Effector memory CD4-positive, alpha-beta T cell (primary cell): ENCODE results near the gene TMEM87B.
A peak's percentile ranks its signal among the peaks of the same experiment; 100 is the strongest.

ENCODE experiments used
- DNase-seq, 3 donors: peaks; one replicate each; pipeline ENCODE4 v3.0.0-alpha.2; 2020
- H3K27ac ChIP-seq: 2 replicates; pipeline ENCODE4 v1.7.0; 2013; ENCODE audit warnings: mild to moderate bottlenecking, low read length, moderate library complexity; ENCODE audit not compliant: insufficient read depth, poor library complexity, severe bottlenecking
- H3K27me3 ChIP-seq: replicated peaks from 2 replicates; pipeline ENCODE4 v1.7.0; 2013; ENCODE audit warnings: mild to moderate bottlenecking, low read length; ENCODE audit not compliant: insufficient read depth, control insufficient read depth, poor library complexity, severe bottlenecking
- H3K36me3 ChIP-seq: 2 replicates; pipeline ENCODE4 v1.7.0; 2013; ENCODE audit warnings: mild to moderate bottlenecking, low read length, moderate library complexity; ENCODE audit not compliant: control insufficient read depth, insufficient read depth
- H3K4me1 ChIP-seq: 2 replicates; pipeline ENCODE4 v1.7.0; 2013; ENCODE audit warnings: low read length, mild to moderate bottlenecking; ENCODE audit not compliant: control insufficient read depth, insufficient read depth, poor library complexity, severe bottlenecking
- H3K4me3 ChIP-seq: 2 replicates; pipeline ENCODE4 v1.7.0; 2013; ENCODE audit warnings: low read length, low read depth, mild to moderate bottlenecking; ENCODE audit not compliant: insufficient read depth, poor library complexity, severe bottlenecking
- H3K9me3 ChIP-seq: 2 replicates; pipeline ENCODE4 v1.7.0; 2013; ENCODE audit warnings: mild to moderate bottlenecking, low read length, moderate library complexity; ENCODE audit not compliant: control insufficient read depth

Gene TMEM87B

DNA sequence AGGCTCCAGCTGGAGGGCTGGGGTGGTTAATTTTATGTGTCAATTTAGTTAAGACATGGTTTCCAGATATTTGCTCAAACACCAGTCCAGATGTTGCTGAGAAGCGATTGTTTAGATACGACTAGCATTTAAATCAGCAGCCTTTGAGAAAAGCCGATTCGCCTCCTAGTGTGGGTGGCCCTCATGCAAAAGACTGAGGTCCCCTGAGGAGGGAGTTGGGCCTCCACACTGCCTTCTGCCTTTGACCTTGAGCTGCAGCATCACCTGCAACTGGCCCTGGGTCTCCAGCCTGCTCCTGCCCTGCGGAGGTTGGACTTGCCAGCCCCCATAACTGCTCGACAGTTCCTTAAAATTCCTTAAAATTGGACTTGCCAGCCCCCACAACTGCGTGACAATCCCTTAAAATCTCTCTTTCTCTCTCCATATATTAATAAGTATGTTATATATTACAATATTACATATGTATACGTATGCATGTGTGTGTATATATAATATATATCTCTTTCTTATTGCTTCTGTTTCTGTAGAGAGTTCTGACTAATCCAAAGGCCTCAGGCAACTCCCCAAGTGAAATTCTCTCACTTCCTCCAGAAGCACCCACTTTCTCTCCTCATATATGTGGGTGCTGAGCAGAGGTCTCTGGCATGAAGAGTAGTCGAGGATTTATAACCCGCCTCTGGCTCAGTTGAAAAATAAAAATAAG, 97.6 kb downstream of the TMEM87B start:
- Histone ChIP-seq H3K27ac (no peak overlapping the region), H3K36me3 (no peaks in the 10 kb centered on the region), H3K4me1 (peaks cover 23% of the 10 kb centered on the region), H3K4me3 (no peak overlapping the region), H3K9me3 (no peaks in the 10 kb centered on the region), H3K27me3 (no peaks in the 10 kb centered on the region)
- no peak for DNase-seq

DNA sequence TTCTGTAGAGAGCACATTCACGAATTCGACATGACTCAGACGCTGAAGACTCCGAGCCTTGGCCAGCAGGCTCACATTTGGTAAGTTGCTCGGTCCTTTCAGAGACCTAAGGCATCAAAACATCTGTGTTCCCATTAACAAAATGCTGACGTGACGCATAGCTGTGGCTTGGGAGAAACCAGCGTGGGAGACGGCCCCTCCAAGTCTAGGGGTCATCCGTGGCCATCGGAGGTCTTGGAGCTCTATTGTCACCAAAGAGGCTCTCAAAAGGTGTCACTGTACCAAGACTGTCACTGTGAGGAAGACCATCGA, 98.1 kb downstream of the TMEM87B start:
- H3K4me3 ChIP-seq: no peak overlapping the region
- no peak overlapping the region for H3K27ac ChIP-seq
- H3K27me3 ChIP-seq: no peaks in the 10 kb centered on the region
- no peaks in the 10 kb centered on the region for H3K9me3 ChIP-seq
- no peak for DNase-seq
- no peaks in the 10 kb centered on the region for H3K36me3 ChIP-seq
- peaks cover 23% of the 10 kb centered on the region for H3K4me1 ChIP-seq

DNA sequence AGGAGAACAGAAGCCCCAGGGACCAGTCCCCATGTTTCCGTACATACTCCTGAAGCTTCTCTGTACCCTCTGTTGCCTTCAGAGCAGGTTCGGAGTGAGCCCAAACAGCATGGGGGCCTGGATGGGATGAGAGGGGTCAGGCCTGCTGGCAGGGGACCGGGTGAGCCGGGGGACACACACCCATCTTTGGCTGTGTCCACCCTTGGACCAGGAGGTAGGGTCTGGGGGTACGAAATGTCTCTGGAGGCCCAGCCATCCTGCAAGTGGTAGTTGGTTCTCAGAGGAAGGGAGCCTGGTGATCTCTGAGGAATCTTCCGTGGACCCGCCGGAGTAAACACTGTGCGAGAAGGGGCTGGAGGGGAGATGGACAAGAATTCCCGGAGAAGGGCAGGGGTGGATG, 98.4 kb downstream of the TMEM87B start:
- H3K9me3 ChIP-seq: no peaks in the 10 kb centered on the region
- H3K4me3 ChIP-seq: no peak overlapping the region
- DNase-seq: no peak
- no peak overlapping the region for H3K27ac ChIP-seq
- no peaks in the 10 kb centered on the region for H3K36me3 ChIP-seq
- peaks cover 23% of the 10 kb centered on the region for H3K4me1 ChIP-seq
- no peaks in the 10 kb centered on the region for H3K27me3 ChIP-seq

DNA sequence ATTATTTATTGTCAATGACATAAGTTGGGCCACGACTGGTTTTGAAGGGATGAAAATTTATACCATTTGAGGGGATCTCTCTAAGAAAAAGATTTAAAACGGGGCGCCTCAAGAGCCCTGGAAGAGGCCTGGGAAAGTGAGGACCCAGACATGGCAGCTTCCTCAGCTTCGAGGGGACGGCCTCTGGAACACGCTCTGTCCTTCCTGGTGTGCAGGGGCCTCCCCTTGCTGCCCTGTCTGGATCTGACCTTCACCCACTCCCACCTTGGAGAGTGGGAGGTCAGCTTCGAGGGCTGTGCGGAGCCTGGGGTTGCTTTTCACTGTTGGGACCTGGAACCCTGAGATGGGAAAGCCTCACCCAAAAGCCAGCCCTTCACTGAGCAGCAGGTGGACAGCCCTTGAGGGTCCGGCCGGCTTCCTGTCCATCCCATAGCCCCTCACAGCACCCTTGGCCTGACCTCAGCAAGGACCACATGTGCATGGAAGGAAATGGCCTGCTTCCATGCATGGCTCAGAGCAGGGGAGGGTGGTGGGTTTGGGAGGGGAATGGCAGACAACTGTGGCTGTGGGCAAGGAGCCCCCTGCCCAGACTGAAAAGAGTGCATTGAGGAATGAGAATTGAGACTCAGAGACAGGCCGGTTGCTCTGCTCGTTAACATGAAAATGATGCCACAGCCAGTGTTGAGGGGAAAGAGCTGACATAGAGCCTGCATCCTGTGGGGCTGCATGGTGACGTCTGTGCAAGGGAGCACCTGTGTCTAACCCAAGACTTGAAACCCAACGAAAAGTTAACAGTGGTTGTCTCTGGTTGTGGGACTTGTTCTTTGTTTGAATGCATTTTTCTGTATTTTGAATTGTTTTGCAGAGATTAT, 99.4 kb downstream of the TMEM87B start:
- H3K27me3 ChIP-seq: no peaks in the 10 kb centered on the region
- no peaks in the 10 kb centered on the region for H3K9me3 ChIP-seq
- DNase-seq: peak in 2 of 3 donors; percentile 5 to 18
- H3K4me1 ChIP-seq: peaks cover 23% of the 10 kb centered on the region
- no peak overlapping the region for H3K27ac ChIP-seq
- H3K4me3 ChIP-seq: no peak overlapping the region
- no peaks in the 10 kb centered on the region for H3K36me3 ChIP-seq

DNA sequence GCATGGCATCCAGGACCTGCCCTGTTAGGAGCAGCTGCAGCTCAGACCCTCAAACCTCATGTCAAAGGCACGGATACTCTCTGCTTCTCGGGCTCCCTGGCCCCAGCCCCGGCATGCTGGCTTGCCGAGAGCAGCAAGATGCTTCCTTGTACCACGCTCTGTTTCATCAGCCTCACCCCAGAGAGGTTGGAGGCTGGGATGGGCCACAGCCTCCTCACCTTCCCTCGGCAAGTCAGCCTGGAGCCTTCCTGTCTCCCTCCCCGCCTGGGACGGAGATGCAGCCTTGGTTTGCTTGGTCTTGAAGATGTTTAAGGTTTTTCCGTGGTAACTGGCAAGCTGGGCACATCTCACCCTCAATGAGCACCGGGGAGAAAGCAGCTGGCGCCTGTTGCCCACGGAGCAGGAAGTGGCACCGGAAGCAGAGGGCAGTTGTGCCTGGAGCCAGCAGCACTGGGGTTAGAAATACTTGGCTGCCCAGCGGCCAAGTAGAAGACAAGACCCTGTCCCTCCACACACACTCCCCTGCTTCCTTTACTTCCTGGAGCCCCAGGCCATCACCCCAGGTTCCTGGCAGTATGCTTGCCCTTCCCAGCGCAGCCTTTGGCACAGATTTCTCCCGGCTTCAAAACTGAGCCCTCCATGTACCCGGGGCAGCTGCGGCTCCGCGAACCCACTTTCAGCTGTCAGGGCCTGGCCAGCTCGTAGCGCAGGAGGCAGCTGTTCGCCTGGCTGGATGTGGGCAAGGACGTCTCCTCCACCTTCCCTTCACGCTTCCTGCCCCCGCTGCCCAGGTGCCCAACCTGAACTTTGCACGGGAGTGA, 100.5 kb downstream of the TMEM87B start:
- Histone ChIP-seq H3K27ac (peak overlapping the region; percentile 14), H3K27me3 (no peaks in the 10 kb centered on the region), H3K4me3 (peak overlapping the region; percentile 47), H3K9me3 (no peaks in the 10 kb centered on the region), H3K36me3 (no peaks in the 10 kb centered on the region), H3K4me1 (peaks cover 23% of the 10 kb centered on the region)
- DNase-seq: peak in 1 of 3 donors; percentile 24

DNA sequence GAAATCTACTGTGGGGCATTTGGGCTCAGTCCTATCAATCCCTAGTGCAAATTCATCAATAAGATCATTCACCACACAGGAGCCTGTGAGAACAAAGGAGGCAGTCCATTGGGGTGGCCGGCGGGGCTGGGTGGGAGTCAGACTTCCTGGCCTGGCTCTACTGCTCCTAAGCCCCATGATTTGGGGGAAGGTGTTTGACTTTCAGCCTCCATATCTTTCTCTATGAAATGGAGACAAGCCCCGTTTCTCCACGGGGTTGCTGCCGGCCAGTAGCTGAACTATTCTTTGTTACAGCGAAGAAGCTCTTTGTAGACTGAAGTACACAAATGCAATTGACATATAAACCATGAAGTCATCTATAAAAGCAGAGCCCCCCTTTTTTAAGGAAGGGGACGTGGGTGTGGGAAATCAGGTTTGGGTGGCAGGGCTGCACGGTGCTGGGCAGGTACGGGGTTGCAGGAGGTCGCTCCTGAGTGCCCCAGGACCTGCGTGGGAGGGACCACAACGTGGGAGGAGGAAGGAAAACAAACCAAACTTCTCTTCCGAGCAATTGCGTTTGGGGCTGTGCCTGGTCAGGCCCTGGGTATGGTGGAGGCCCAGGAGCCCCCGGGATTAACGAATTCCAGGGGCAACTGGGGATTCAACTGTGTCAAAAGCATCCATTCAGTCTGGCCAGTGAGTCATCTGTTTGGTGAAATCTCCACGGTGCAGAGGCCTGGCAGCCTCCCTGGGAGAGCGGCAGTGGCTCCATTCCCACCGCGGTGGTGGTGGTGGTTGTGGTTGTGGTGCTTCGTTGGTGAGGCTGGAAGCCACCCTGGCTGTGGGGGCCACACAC, 101.3 kb downstream of the TMEM87B start:
- Histone ChIP-seq H3K4me1 (peaks cover 23% of the 10 kb centered on the region), H3K27me3 (no peaks in the 10 kb centered on the region), H3K27ac (peak overlapping the region; percentile 14), H3K4me3 (peak overlapping the region; percentile 47), H3K36me3 (no peaks in the 10 kb centered on the region), H3K9me3 (no peaks in the 10 kb centered on the region)
- peak; percentile 14 to 26 (median 20) for DNase-seq

DNA sequence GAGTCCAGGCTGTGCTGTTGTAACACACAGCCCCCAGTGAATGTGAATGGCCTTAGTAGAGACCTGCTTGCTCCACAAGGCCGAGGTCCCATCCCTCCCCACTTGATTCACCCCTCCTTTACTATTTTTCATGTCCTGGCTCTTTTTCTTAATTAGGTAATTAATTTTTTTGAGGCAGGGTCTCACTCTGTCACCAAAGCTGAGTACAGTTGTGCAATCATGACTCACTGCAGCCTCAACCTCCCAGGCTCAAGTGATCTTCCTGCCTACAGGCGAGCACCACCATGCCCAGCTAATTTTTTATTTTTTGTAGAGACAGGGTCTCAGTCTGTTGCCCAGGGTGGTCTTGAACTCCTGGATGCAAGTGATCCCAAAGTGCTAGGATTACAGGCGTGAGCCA, 102.4 kb downstream of the TMEM87B start:
- Histone ChIP-seq H3K36me3 (no peaks in the 10 kb centered on the region), H3K4me1 (peaks cover 23% of the 10 kb centered on the region), H3K9me3 (no peaks in the 10 kb centered on the region), H3K4me3 (no peak overlapping the region), H3K27me3 (no peaks in the 10 kb centered on the region), H3K27ac (no peak overlapping the region)
- DNase-seq: no peak

DNA sequence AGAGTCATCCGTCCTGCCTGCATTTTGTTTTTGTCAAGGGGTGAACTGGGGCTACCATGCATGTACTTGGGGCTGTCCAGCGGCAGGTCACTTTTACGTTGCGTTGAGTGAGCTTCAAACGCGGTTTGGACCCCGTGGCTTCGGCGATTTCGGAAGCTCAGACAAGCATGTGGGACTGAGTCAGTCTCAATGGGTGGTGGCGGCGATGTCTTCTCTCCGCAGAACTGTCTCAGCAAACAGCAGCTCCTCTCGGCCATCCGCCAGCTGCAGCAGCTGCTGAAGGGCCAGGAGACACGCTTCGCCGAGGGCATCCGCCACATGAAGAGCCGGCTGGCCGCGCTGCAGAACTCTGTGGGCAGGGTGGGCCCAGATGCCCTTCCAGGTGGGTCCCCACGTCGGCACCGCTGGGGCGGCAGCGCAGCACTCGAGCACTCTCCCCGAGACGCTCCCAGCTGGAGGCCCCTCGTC, 104.4 kb downstream of the TMEM87B start:
- no peaks in the 10 kb centered on the region for H3K9me3 ChIP-seq
- no peaks in the 10 kb centered on the region for H3K36me3 ChIP-seq
- H3K27me3 ChIP-seq: no peaks in the 10 kb centered on the region
- H3K4me1 ChIP-seq: peaks cover 22% of the 10 kb centered on the region
- no peak overlapping the region for H3K27ac ChIP-seq
- DNase-seq: no peak
- no peak overlapping the region for H3K4me3 ChIP-seq
